BLaER1 (cell line): ENCODE measurements around the gene FAM131B.

ENCODE experiments used
- H3K27ac ChIP-seq: shearing (Covaris generic); formaldehyde crosslinking; 2 replicates; pipeline ENCODE4 v1.8.1; 2022
- H3K27me3 ChIP-seq: shearing (Covaris generic); formaldehyde crosslinking; 2 replicates; pipeline ENCODE4 v1.8.1; 2022
- H3K36me3 ChIP-seq: shearing (Covaris generic); formaldehyde crosslinking; 2 replicates; pipeline ENCODE4 v1.8.1; 2022
- H3K4me1 ChIP-seq: shearing (Covaris generic); formaldehyde crosslinking; 2 replicates; pipeline ENCODE4 v1.8.1; 2022
- H3K4me2 ChIP-seq: shearing (Covaris generic); formaldehyde crosslinking; 2 replicates; pipeline ENCODE4 v1.8.1; 2022
- H3K4me3 ChIP-seq: shearing (Covaris generic); formaldehyde crosslinking; 2 replicates; pipeline ENCODE4 v1.8.1; 2022
- H3K9ac ChIP-seq: shearing (Covaris generic); formaldehyde crosslinking; 2 replicates; pipeline ENCODE4 v1.8.1; 2022
- H3K9me3 ChIP-seq: shearing (Covaris generic); formaldehyde crosslinking; 2 replicates; pipeline ENCODE4 v1.8.1; 2022
- H4K20me1 ChIP-seq: shearing (Covaris generic); formaldehyde crosslinking; 2 replicates; pipeline ENCODE4 v1.8.1; 2022
- Cebpa-rat ChIP-seq: shearing (Covaris generic); IDR thresholded peaks from 2 replicates; pipeline ENCODE4 v1.8.1; 2022

The FAM131B gene

GRCh38 chr7:143383642-143383957 lies 21.1 kb upstream of the FAM131B start:
- H3K4me1 ChIP-seq, result peaks cover 76% of the 10 kb centered on the region
- H3K4me3 ChIP-seq, result no peak overlapping the region
- peaks cover 7% of the 10 kb centered on the region for H3K36me3 ChIP-seq
- H3K27me3 ChIP-seq, result no peaks in the 10 kb centered on the region
- H3K9ac ChIP-seq, result no peak overlapping the region
- no peak for TF ChIP-seq Cebpa-rat
- no peak overlapping the region for H3K27ac ChIP-seq
- H4K20me1 ChIP-seq, result peaks cover 43% of the 10 kb centered on the region
- no peaks in the 10 kb centered on the region for H3K9me3 ChIP-seq
- peak overlapping the region; percentile 99 for H3K4me2 ChIP-seq

- no peak overlapping the region for H3K4me3 ChIP-seq
- H3K9ac ChIP-seq, result no peak overlapping the region
- H3K9me3 ChIP-seq, result no peaks in the 10 kb centered on the region
- peaks cover 1% of the 10 kb centered on the region; the same call in 1 of the 2 replicates for H3K36me3 ChIP-seq
- no peak overlapping the region for H3K27ac ChIP-seq
- peaks cover 43% of the 10 kb centered on the region for H4K20me1 ChIP-seq
- peak overlapping the region; percentile 99 for H3K4me2 ChIP-seq
- no peaks in the 10 kb centered on the region for H3K27me3 ChIP-seq
- no peak for TF ChIP-seq Cebpa-rat
- H3K4me1 ChIP-seq, result peaks cover 77% of the 10 kb centered on the region
Observed at GRCh38 chr7:143382791-143383641, 20.5 kb upstream of the FAM131B start.

GRCh38 chr7:143382126-143382790 lies 19.7 kb upstream of the FAM131B start:
- H3K27ac ChIP-seq, result peak overlapping the region; percentile 80; the same call in 1 of the 2 replicates
- H3K9ac ChIP-seq, result peak overlapping the region; percentile 86

GRCh38 chr7:143381427-143382125 lies 19.1 kb upstream of the FAM131B start:
- Histone ChIP-seq H3K9ac (peak overlapping the region; percentile 86), H3K36me3 (no peaks in the 10 kb centered on the region), H3K4me1 (peaks cover 66% of the 10 kb centered on the region), H3K4me3 (peak overlapping the region; percentile 93), H3K27ac (peak overlapping the region; percentile 80), H3K27me3 (no peaks in the 10 kb centered on the region), H3K9me3 (no peaks in the 10 kb centered on the region), H3K4me2 (peak overlapping the region; percentile 99), H4K20me1 (peaks cover 32% of the 10 kb centered on the region)
- no peak for TF ChIP-seq Cebpa-rat

More at GRCh38 chr7:143382126-143382790, 19.7 kb upstream of the FAM131B start:
- peak overlapping the region; percentile 93 for H3K4me3 ChIP-seq
- H3K4me1 ChIP-seq, result peaks cover 72% of the 10 kb centered on the region
- no peaks in the 10 kb centered on the region for H3K36me3 ChIP-seq
- H3K27me3 ChIP-seq, result no peaks in the 10 kb centered on the region
- H3K9me3 ChIP-seq, result no peaks in the 10 kb centered on the region
- peak overlapping the region; percentile 99 for H3K4me2 ChIP-seq
- H4K20me1 ChIP-seq, result peaks cover 39% of the 10 kb centered on the region
- no peak for TF ChIP-seq Cebpa-rat

GRCh38 chr7:143380646-143381426 lies 18.3 kb upstream of the FAM131B start, which contains the start of gene ZYX:
TSS of gene ZYX (plus strand) at chr7:143381345. CDS start at chr7:143381572, 227 bp downstream.
- peak within 1 kb of the TSS; percentile 99 for H3K4me2 ChIP-seq
- H3K27ac ChIP-seq, result peak within 1 kb of the TSS; percentile 84
- no peaks in the 10 kb centered on the region for H3K9me3 ChIP-seq
- H3K36me3 ChIP-seq, result no peaks in the 10 kb centered on the region
- H3K27me3 ChIP-seq, result no peaks in the 10 kb centered on the region
- peaks cover 66% of the 10 kb centered on the region for H3K4me1 ChIP-seq
- TF ChIP-seq Cebpa-rat, result no peak
- peaks cover 31% of the 10 kb centered on the region; the same call in 1 of the 2 replicates for H4K20me1 ChIP-seq
- H3K4me3 ChIP-seq, result peak within 1 kb of the TSS; percentile 93
- peak within 1 kb of the TSS; percentile 86 for H3K9ac ChIP-seq

GRCh38 chr7:143380260-143380645 lies 17.7 kb upstream of the FAM131B start:
- Histone ChIP-seq H3K36me3 (no peaks in the 10 kb centered on the region), H4K20me1 (peaks cover 30% of the 10 kb centered on the region; the same call in 1 of the 2 replicates), H3K9ac (peak overlapping the region; percentile 86), H3K4me1 (peaks cover 66% of the 10 kb centered on the region), H3K9me3 (no peaks in the 10 kb centered on the region), H3K4me2 (peak overlapping the region; percentile 99), H3K27ac (peak overlapping the region; percentile 84), H3K27me3 (no peaks in the 10 kb centered on the region), H3K4me3 (peak overlapping the region; percentile 93)
- TF ChIP-seq Cebpa-rat, result no peak

GRCh38 chr7:143379611-143380259 lies 17.2 kb upstream of the FAM131B start:
- H3K27ac ChIP-seq, result no peak overlapping the region
- H3K4me3 ChIP-seq, result peak overlapping the region; percentile 93
- peaks cover 66% of the 10 kb centered on the region for H3K4me1 ChIP-seq
- peak overlapping the region; percentile 86; the same call in 1 of the 2 replicates for H3K9ac ChIP-seq
- no peaks in the 10 kb centered on the region for H3K9me3 ChIP-seq
- H3K27me3 ChIP-seq, result no peaks in the 10 kb centered on the region
- no peaks in the 10 kb centered on the region for H3K36me3 ChIP-seq
- no peak for TF ChIP-seq Cebpa-rat
- peak overlapping the region; percentile 99 for H3K4me2 ChIP-seq
- H4K20me1 ChIP-seq, result peaks cover 25% of the 10 kb centered on the region; the same call in 1 of the 2 replicates

GRCh38 chr7:143376396-143376795 lies 13.9 kb upstream of the FAM131B start:
- Histone ChIP-seq H3K27me3 (no peaks in the 10 kb centered on the region), H3K4me1 (peaks cover 43% of the 10 kb centered on the region), H3K4me2 (0 out of 2 replicates have a peak overlapping the region, but pooled peaks have one; percentile 60)

More at GRCh38 chr7:143376396-143376795, 13.9 kb upstream of the FAM131B start:
- Histone ChIP-seq H3K27ac (no peak overlapping the region), H3K4me3 (no peak overlapping the region), H3K9me3 (no peaks in the 10 kb centered on the region), H3K9ac (no peak overlapping the region), H4K20me1 (no peaks in the 10 kb centered on the region), H3K36me3 (no peaks in the 10 kb centered on the region)
- TF ChIP-seq Cebpa-rat, result no peak
